GM12865 (cell line): ENCODE data around the gene RNASEH2A.
"Not testable (repeated sequence)": the region's sequence is repeated elsewhere in the genome, so short reads cannot be mapped to it uniquely, and the experiment has no call there.

Source experiments
- DNase-seq: peaks from one replicate; pipeline ENCODE4 v3.0.0; 2010; ENCODE audit warnings: low read depth
- H3K4me3 ChIP-seq: 2 replicates; pipeline ENCODE4 v1.5.1; 2011; ENCODE audit warnings: mild to moderate bottlenecking, low read depth, low read length, control low read depth
- CTCF ChIP-seq: IDR thresholded peaks from 2 replicates; pipeline ENCODE4 v1.5.1; 2011; ENCODE audit warnings: low read length, control low read depth, low read depth, inconsistent platforms; ENCODE audit not compliant: insufficient read depth; ENCODE audit errors: missing control alignments

The RNASEH2A gene

GRCh38 chr19:12840091-12841079 lies 34.0 kb downstream of the RNASEH2A start:
- H3K4me3 ChIP-seq: no peak overlapping the region

GRCh38 chr19:12841094-12841493 lies 34.7 kb downstream of the RNASEH2A start:
- DNase-seq: peak; percentile 35
- no peak for TF ChIP-seq CTCF
- H3K4me3 ChIP-seq: no peak overlapping the region

More at GRCh38 chr19:12840091-12841079, 34.0 kb downstream of the RNASEH2A start:
- DNase-seq: peak; percentile 76
- no peak for TF ChIP-seq CTCF

- TF ChIP-seq CTCF: no peak
- H3K4me3 ChIP-seq: no peak overlapping the region
- no peak for DNase-seq
These were observed 36.1 kb downstream of the RNASEH2A start for GRCh38 chr19:12842511-12842910.

GRCh38 chr19:12843328-12843727 lies 36.9 kb downstream of the RNASEH2A start:
- no peak overlapping the region for H3K4me3 ChIP-seq
- TF ChIP-seq CTCF: no peak
- no peak for DNase-seq

GRCh38 chr19:12843999-12844732 lies 37.8 kb downstream of the RNASEH2A start:
- no peak for DNase-seq
- no peak overlapping the region for H3K4me3 ChIP-seq
- TF ChIP-seq CTCF: no peak

- DNase-seq, H3K4me3 ChIP-seq: not testable (repeated sequence)
These were observed 40.2 kb downstream of the RNASEH2A start for GRCh38 chr19:12846613-12847012.

GRCh38 chr19:12847159-12848139 lies 41.1 kb downstream of the RNASEH2A start:
- no peak overlapping the region for H3K4me3 ChIP-seq
- DNase-seq: peak; percentile 82
- TF ChIP-seq CTCF: peak; percentile 99
